A673 (cell line): ENCODE measurements around the gene PRKAG2.

Source experiments
- EZH2 ChIP-seq: fragments of 200-600 bp; sonication (generic); IDR thresholded peaks from 2 replicates; pipeline ENCODE4 v1.6.1; 2017; ENCODE audit warnings: borderline replicate concordance, low read depth, mild to moderate bottlenecking, mixed read lengths, antibody characterized with exemption, low read length; ENCODE audit not compliant: poor library complexity, severe bottlenecking
- TF ChIP-seq, protein P1 (sequence below): fragments of 300-800, 200-600 bp; sonication (generic); conservative IDR thresholded peaks from 2 replicates; pipeline ENCODE4 v1.5.1; 2017; ENCODE audit warnings: low read depth, mild to moderate bottlenecking, antibody characterized with exemption, low read length, moderate library complexity, mixed read lengths

DNA sequence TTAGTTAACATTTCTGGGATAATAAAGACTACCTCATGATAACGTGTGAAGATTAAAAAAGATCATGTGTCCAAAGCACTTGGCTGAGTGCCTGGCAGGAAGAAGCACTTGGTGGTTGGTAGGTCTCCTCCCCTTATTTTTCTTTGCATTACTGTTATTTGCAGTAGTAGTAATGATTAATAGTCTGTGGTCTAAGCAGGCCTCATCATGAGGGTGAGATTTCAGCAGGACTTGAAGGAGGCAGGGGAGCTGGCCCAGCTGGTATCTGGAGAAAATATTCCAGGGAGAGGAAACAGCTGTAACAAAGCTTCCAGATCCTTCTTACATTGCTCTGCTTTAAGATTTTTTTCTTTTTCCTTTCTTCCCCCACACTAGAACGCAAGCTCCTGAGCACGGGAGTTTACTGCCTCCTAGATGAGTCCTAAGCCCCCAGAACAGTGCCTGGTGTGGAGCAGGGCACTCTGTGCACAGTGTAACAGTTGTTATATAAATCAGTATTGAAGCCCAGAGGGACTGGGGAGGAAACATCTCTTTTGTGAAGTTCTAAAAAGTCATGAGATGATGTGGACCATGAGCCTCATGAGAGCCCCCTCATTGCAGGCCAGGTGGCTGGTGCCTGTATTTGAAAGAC lies 326.1 kb downstream of the PRKAG2 start:
- TF ChIP-seq, protein P1, sequence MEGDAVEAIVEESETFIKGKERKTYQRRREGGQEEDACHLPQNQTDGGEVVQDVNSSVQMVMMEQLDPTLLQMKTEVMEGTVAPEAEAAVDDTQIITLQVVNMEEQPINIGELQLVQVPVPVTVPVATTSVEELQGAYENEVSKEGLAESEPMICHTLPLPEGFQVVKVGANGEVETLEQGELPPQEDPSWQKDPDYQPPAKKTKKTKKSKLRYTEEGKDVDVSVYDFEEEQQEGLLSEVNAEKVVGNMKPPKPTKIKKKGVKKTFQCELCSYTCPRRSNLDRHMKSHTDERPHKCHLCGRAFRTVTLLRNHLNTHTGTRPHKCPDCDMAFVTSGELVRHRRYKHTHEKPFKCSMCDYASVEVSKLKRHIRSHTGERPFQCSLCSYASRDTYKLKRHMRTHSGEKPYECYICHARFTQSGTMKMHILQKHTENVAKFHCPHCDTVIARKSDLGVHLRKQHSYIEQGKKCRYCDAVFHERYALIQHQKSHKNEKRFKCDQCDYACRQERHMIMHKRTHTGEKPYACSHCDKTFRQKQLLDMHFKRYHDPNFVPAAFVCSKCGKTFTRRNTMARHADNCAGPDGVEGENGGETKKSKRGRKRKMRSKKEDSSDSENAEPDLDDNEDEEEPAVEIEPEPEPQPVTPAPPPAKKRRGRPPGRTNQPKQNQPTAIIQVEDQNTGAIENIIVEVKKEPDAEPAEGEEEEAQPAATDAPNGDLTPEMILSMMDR: no peak
- TF ChIP-seq EZH2: no peak
